NCI-H69 (cell line): ENCODE results near the gene CAMTA2.

Experiments used
- DNase-seq: peaks from one replicate; lab custom pipeline; 2025; lab: John Stamatoyannopoulos, UW

CAMTA2 gene

DNA sequence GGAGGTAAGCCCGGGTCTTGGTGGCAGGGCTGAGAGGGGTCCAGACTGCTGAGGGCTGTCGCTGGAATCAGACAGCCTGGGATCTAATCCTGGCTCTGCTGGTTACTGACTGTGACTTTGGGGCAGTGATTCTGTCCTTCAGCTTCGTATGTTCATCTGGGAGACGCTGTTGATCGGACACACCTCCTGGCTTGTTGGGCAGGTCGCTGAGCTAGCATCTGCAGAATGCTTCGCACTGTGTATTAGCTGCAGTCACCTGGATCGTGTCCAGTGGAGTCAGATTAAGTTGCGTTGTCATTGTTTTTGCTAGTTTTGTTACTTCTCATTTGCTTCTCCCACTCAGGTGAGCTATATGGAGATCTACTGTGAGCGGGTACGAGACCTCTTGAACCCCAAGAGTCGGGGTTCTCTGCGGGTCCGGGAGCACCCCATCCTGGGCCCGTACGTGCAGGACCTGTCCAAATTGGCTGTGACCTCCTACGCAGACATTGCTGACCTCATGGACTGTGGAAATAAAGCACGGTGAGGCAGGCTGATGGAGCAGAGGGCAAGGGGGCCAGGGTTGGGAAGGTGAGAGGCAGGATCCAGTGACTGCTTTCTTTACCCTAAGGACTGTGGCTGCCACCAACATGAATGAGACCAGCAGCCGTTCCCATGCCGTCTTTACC lies 14.8 kb upstream of the CAMTA2 start:
- no peak for DNase-seq

DNA sequence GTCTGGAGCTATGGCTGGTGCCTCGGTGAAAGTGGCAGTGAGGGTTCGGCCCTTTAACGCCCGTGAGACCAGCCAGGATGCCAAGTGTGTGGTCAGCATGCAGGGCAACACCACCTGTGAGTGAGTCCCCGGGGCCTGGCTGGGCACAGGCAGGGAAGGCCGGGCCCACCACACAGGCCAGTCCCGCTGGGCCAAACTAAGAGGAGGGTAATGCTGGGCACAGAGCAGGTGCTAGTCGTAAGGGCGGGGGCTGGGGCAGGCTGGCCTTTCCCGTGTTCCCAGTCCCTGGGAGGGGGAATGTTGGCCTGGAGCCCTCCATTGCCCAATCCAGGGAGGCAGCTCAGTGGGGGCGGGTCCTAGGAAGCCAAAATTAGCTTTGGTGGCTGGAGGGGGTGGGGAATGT lies 12.8 kb upstream of the CAMTA2 start:
- DNase-seq: no peak

DNA sequence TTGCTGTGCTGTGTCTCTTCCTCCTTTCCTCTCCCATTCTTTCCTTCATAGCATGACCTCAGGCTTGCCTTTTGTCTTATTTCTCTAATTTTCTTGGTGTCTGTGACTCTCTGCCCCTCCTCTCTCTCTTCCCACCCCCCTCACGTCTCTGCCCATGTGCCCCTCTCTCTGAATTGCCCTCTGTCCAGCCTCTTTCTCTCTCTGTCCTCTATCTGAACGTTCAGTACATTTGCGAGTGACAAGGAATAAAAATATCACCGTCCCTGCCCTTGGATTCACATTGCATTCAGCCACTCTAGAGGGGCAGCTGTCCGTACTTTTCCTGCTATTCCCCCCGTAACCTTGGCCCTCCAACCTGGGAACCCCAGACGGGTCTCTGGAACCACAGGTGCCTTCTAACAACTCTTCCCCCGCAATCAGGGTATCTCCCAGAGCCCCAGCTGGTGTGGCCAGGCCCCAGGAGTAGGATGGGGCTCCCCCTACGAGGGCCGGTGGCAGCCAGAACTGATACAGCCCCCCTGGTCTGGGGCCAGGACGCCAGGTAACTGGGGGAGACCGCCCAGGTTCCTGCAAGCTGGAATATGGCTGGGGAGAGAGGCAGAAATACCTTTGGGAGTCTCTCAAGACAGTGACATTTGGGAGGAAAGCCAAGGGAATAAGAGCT lies 12.1 kb upstream of the CAMTA2 start:
- DNase-seq: no peak

GRCh38 chr17:4998732-4999429 lies 11.4 kb upstream of the CAMTA2 start:
- no peak for DNase-seq

GRCh38 chr17:4998027-4998731 lies 10.7 kb upstream of the CAMTA2 start:
- DNase-seq: no peak

- peak; percentile 89 for DNase-seq
These were observed 10.0 kb upstream of the CAMTA2 start, which contains the start of the genes INCA1 and KIF1C for GRCh38 chr17:4997302-4998026. Gene INCA1, minus strand, starts transcription at chr17:4997522. Its CDS starts 3,085 bp downstream, at chr17:4994437. Gene KIF1C, plus strand, starts transcription at chr17:4997950. Its CDS starts 2,297 bp downstream, at chr17:5000247.

DNA sequence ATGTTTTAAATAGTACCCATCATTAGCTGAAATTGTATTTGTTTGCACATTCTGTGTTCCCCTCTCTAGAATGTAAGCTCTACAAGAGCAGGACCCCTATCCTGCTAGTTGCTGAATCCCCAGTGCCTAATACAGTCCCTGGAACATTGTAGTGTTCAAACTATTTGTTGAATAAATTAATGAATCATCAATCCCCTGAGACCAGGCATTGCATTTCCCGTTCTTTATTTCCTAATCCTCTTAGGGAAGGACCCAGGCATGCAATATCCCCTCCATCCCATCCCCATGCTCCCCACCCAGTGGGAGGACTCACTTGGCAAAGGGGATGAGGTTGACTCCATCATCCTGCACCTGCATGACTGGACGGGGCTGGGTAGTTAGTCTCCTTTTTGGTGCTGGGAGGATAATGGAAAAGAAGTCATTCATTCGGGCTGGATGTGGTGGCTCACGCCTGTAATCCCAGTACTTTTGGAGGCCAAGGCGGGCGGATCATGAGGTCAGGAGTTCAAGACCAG lies 6.7 kb upstream of the CAMTA2 start:
- DNase-seq: no peak

DNA sequence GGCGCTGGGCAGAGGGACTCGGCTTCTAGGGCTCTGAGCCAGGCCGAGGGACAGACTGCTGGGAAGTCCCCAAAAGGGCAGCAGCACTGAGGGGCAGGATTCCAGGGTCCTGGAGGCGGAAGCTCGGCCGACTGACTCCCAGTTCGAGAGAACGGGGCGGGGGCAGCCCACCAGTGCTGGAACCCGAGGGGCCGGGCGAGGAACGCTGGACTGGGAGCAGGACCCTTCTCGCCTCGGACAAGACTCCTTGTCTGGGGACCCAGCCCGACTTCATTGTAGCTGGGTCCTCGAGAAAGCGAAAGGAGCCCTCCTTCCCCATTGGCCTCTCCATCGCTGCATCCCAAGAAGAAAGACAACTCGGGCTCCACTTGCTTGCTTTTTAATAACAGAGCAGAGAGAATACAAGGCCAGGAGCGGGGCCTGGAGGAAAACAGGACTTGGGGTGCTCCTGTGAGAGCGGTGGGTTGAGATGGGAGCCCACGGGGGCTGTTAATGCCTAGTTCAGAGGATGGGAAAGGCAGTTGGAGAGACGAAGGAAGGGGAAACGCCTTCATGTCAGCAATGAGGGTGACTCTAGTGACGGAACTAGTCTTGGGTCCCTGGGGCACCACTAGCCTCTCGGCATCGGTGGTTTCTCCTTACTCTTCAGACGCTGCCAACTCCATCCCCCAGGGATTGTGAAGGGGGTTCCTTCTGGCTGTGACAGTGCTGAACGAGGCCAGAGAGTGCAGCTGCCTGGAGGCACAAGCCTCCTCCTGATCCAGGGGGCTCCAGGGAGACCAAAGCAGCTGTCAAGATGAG lies 492 bp upstream of the CAMTA2 start:
- peak; percentile 14 for DNase-seq

GRCh38 chr17:4986403-4986802 lies 1.1 kb downstream of the CAMTA2 start:
- DNase-seq: no peak

DNA sequence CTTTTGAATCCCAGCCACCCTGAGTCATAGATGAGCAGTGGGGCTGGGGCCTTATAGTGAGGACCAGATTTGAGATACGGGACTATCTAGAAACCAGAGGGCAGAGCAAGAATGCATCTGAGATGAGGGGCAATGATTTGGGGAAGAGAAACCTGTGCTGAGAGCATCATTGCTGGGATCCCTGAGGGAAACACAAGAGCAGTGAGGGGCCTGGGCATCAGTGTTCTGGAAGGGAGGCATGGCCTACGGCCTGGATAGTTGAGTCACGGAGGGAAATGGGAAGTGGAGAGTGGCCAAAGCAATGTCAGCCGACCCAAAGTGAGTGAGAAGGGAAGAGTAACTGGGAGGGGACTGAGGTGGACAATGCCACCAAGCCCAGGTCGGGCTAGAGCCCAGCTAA lies 5.2 kb downstream of the CAMTA2 start:
- no peak for DNase-seq

GRCh38 chr17:4980644-4981216 lies 6.7 kb downstream of the CAMTA2 start:
- peak; percentile 41 for DNase-seq

DNA sequence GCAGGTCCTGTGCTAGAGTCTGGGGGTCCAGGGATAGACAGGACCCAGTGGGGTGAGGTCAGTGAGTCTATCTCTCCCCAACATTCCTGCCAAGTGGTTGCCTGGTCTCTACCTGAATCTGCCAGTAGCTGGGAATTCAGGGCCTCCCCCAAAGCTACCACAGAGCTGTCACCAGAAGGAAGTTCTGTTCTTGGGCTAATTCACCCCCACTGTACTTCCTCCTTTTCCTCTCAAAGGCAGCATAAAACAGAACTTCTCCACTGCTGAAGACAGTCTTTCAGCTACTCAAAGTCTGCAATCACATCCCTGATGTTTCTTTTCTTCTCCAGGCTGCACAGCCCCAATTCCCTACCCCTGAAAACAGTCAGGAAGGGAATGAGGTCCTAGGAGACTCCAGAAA lies 8.7 kb downstream of the CAMTA2 start:
- DNase-seq: no peak

DNA sequence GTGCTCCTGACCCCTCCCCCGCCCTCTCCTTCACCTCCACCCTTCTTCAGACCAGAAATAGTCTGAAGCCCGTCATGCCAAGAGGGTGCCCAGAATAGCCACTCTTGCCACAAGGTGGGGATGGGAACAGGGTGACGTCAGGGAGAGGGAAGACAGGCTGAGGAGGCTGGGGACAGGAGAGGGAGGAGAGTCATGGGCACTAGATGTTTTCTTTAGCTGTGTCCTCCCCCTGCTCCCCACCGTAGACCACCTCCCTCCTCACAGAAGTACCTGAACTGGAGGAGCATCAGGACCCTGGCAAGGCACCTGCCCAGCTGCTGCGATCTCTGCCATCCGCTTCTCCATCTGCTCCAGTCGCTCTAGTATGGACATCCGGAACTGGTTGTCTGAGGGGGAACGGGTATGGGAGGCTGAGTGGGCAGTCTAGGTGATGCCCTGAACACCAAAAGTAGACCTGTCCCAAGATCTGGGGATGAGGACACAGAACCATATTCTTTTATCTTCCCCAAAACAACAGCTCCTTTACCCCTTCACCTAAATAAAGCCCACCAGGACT lies 13.3 kb downstream of the CAMTA2 start:
- no peak for DNase-seq

GRCh38 chr17:4973256-4974114 lies 14.0 kb downstream of the CAMTA2 start:
- no peak for DNase-seq

GRCh38 chr17:4972752-4973151 lies 14.7 kb downstream of the CAMTA2 start:
- no peak for DNase-seq

GRCh38 chr17:4972322-4972721 lies 15.2 kb downstream of the CAMTA2 start:
- DNase-seq: no peak

GRCh38 chr17:4971826-4972225 lies 15.6 kb downstream of the CAMTA2 start:
- DNase-seq: no peak

DNA sequence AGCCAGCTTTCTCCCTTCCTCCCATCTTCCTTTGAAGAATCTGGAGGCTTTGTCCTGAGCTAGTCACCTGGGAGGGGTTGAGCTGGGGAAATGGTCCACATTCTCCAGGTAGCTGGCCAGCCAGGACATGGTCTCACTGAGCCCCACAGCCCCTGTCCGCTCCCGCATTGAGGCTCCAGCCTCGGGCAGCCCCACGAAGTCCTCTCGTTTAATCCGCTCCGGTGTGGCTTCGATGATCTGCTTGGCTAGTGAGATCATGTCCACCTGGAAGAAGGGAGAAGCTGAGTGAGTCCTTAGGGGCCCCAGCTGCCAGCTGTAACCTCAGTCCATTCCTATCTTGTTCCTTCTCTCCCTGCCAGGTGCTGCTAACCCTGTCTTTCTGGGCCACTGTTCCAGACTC lies 17.2 kb downstream of the CAMTA2 start:
- no peak for DNase-seq

DNA sequence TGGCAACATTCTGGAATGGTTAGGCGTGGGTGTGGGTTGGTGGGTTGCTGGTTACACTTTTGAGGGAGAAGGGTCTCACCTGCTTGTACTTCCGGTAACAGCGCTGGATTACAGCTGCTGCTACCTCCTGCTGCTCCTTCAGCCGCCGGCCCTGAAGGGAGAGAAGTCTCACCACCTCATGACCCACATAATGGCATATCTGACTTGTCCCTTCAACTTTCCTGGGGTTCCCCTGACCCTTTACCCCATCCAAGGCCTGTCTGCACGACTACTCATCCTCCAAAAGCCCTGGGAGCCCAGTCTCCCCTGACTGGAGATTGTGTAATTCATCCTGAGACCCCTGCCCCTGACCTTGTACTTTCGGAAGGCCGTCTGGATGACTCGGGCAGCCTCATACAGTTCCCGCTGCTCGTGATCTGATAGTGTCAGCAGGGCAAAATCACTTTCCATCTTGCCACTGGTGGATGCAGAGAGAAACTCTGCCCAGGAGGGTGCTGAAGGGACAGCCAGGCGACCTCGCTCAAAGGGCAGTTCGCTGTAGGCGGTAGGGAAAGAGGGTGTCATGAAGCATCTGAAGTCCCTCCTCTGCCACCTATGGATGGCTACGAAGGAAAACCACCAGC lies 17.8 kb downstream of the CAMTA2 start:
- no peak for DNase-seq
